NCI-H2196 (cell line): ENCODE results near the gene PPP1R3G.
"Not testable (repeated sequence)": the region's sequence is repeated elsewhere in the genome, so short reads cannot be mapped to it uniquely, and the experiment has no call there.

Experiments used
- DNase-seq: peaks from one replicate; lab custom pipeline; 2025; ENCODE audit not compliant: unreplicated experiment; lab: John Stamatoyannopoulos, UW

The PPP1R3G gene

GRCh38 chr6:5116243-5116991 lies 31.3 kb downstream of the PPP1R3G start:
- no peak for DNase-seq

GRCh38 chr6:5119090-5119951 lies 34.2 kb downstream of the PPP1R3G start:
- no peak for DNase-seq

GRCh38 chr6:5120011-5120410 lies 34.9 kb downstream of the PPP1R3G start:
- no peak for DNase-seq

DNA sequence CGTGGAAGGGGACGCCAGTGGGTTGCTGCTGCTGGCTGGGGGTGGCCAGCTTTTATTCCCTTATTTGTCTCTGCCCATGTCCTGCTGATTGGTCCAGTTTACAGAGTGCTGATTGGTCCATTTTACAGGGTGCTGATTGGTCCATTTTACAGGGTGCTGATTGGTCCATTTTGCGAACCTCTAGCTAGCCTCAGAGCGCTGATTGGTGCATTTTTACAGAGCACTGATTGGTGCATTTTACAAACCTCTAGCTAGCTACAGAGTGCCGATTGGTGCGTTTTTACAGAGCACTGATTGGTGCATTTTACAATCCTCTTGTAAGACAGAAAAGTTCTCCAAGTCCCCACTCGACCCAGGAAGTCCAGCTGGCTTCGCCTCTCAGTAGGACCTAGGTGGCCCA lies 35.4 kb downstream of the PPP1R3G start:
- DNase-seq = not testable (repeated sequence)

GRCh38 chr6:5121479-5121878 lies 36.3 kb downstream of the PPP1R3G start:
- no peak for DNase-seq

GRCh38 chr6:5121956-5122355 lies 36.8 kb downstream of the PPP1R3G start:
- no peak for DNase-seq

DNA sequence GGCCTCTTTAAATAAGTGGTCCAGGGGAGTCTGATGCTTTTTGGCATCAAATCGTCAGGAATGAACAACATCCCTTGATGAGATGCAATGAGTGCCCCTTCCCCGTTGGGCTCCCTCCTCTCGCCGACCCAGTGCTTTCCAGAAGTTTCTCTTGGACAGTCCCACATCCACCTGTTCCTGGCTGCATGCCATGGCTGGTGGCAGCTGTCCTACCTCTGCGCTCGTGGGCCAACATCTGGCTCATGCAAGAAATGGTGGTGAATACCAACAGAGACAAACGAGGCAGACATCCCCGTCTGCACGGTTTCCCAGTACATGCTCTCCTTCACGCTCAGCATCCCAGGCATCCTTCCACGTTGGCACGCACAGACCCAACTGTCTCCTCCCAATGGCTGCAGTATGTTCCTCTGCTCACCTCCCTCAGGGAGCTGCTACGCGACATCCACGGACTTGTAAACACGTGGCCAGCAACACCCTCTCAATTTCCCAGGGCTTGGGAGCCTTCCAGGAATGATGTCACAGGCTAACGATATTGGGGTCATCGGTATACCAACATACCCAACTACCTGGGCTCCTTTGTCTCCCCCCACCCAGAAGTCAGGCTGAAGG lies 37.5 kb downstream of the PPP1R3G start:
- DNase-seq = no peak

DNA sequence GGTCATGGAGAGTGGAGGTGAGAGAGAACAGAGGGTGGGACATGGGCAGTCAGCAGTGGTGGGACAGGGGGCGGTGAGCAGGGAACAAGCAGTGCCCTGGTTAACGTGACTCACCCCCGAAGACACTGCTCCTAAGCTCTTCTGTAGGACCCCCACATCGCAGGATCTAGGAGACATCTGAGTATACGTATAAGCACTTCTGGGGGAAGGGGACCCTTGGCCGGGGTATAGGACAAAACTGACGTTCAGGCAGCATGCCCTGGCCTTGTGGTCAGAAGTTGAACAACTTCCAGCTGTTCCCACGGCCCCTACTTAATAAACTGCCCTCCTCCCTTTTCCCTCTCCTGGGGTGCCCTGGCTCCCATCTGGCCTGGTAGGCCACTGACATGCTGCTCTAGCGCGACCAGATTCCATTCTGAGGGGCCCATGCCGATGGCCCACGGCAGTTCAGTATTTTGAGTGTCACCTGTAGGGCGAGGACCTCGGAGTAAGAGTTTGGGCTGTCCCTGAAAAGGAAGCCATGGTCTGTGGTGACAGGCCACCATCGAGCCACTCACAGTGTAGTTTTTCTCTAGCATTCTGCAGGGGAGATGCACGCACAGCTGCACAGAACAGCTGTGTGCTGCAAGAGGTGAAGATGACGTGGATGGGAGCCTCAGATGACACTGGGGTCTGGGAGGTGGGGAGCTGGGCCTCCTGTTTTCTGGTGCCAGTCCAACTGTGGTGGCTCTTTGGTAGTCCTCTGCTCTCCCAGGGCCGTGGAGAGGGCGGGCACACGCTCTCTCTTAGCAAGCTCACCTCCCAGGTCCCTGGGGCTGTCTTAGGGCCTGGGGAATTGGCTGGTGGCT lies 38.4 kb downstream of the PPP1R3G start:
- no peak for DNase-seq

DNA sequence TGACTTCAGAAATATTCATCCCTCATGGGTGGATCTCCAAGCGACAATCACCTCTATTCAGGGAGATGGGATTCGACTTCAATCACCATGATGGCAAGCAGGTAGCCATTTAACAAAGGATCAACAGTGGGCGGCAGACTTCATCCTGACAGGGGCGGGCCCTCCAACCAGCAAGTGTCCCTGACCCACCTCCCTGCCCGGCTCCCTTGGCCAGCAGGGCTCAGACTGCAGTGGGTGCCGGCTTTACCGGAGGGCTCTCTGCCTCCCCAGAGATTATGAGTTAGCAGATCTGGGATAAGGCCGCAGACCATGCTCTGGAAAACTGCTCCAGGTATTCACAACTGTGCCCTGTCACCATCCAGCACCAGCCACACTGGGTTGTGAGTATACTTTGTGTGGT lies 39.4 kb downstream of the PPP1R3G start:
- no peak for DNase-seq

DNA sequence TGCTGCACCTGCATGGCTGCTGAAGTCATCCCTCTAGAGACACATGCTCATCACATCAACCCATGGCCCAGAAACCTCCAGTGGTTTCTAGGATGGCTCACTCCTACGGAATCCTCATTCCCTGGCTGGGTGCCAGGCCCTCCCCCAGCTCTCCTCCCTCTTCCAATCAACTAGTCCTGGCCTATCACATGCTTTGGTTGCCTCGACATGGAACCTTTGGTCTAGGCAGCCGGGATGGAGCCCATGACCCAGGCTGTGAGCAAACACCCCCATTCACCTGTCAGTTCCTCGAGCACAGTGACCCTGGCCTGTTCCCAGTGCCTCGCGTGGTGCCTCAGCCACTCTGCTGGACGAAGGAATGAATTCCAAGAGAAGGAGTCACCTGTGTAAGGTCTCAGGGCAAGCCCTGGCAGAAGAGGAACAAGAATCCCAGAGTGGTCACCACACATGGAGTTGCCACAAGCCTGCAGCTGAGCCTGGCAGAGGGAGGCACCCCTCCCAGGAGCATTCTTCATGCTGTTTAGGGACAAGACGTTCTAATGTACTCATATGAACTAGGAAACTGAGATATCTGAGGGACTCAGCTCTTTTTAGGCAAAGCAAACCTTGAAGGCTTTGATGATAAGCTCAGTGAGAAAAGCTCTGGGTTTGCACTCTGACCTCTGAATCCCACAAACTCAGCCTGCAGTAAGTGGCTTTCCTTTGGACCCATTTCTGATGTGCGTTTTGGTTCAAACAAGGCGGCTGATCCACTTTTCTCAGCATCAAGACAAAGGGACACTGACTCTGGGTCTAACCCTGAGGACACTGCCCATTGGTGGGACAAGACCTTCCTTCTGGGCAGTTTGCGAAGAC lies 40.2 kb downstream of the PPP1R3G start:
- no peak for DNase-seq

- no peak for DNase-seq
Measured at GRCh38 chr6:5126214-5126613, 41.1 kb downstream of the PPP1R3G start.

DNA sequence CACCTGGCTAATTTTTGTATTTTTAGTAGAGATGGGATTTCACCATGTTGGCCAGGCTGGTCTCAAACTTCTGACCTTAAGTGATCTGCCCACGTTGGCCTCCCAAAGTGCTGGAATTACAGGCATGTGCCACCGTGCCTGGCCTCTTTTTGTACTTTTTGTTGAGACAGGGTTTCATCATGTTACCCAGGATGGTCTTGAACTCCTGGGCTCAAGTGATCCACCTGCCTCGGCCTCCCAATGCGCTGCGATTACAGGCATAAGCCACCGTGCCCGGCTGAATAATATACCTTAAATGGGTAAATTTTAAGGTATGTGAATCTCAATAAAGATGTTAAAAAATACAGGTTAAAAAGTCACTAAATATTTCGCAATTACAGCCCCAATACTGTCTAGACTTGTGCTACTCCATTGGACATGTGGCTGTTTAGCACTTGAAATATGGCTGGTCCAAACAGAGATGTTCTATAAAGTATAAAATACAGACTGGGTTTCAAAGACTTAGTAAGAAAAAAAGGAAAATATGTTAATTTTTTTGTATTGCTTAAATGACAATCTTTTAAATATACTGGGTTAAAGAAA lies 42.1 kb downstream of the PPP1R3G start:
- no peak for DNase-seq

- no peak for DNase-seq
Measured at GRCh38 chr6:5128351-5128750, 43.2 kb downstream of the PPP1R3G start.

- no peak for DNase-seq
Measured at GRCh38 chr6:5130135-5130866, 45.2 kb downstream of the PPP1R3G start.

DNA sequence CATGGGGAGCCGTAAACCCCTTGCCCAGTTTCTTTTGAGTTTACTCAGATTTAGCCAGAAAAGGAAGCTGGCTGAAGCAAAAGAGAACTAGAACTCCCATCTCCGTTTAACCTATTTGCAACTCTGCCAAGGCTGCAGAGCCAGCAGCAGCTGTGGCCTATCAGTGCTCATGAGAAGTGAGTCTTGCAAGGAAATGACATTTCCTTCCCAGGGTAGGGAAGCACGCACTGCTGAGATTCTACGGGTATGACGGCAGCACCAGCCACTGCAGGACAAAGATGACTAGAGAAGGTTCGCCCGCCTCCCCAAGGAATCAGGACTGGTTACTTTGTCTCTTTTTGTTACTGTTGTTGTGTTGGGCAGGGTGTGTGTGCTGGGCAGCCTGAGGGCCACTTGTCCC lies 47.6 kb downstream of the PPP1R3G start:
- no peak for DNase-seq

DNA sequence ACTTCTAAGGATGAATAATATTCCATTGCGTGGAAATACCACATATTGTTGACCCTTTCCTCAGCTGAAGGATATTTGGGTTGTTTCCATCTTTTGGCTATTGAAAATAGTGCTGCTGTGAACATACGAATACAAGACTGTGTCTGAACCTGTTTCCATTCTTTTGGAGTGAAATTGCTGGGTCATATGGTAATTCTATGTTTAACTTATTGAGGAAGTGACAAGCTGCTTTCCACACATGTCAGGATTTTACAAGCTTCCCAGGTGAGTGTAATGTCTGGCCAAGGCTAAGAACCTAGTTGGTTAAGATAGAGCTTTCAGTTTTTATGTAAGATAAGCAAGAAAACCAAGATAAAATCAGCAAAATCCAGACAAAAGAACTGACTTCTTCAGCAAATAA lies 48.8 kb downstream of the PPP1R3G start:
- DNase-seq = no peak

DNA sequence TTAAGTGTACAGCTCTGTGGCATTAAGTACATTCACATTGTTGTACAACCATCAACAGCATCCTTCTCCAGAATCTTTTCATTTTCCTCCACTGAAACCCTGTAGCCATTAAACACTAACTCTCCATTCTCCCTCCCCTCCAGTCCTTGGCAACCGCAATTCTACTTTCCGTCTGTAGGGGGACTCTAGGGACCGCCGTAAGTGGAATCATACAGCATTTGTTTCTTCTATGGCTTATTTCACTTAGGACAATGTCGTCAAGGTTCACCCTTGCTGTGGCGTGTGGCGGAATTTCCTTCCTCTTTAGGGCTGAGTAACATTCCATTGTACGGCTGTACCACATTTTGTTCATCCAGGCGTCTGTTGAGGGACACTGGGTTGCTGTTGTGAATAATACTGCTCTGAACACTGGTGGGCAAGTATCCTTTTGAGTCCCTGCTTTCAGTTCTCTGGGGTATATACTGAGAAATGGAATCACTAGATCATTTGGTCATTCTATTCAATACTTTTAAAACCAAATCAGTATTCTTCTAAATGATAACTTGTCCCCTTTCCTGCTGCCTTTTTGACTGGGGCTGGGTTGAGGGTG lies 50.7 kb downstream of the PPP1R3G start:
- DNase-seq = peak; percentile 24

DNA sequence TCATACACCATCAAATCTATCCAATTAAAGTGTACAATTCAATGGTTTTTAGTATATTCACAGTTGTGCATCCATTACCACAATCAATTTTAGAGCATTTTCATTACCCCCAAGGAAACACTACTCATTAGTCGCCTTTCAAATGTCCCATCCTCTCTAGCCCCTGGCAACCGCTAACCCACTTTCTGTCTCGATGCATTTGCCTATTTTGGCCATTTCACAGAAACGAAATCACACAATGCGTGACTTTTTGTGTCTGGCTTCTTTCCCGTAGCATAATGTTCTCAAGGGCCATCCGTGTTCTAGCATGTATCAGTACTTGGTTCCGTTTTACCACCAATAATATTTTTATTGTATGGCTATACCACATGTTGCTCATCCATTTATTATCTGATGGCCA lies 51.7 kb downstream of the PPP1R3G start:
- no peak for DNase-seq
